RWPE1 (cell line): Measurements from ENCODE around the gene CD2BP2.

Source experiments
- CTCF ChIA-PET: fragments of 350-600 bp; sonication (Branson Sonifier 250); formaldehyde crosslinking; extraction: SDS; loops from one replicate; lab custom pipeline; 2021; lab: Yijun Ruan, JAX
- POLR2A ChIA-PET: fragments of 400-600 bp; formaldehyde crosslinking; extraction: SDS; loops from one replicate; lab custom pipeline; 2020; ENCODE audit warnings: antibody characterized with exemption; ENCODE audit not compliant: low non-redundant PET; lab: Yijun Ruan, JAX
- DNase-seq: peaks from one replicate; pipeline ENCODE4 v3.0.0; 2012; ENCODE audit warnings: low spot score
- H3K27ac ChIP-seq: fragments of 450-650 bp; 2 replicates; pipeline ENCODE4 v1.5.1; 2017
- CTCF ChIP-seq: fragments of 450-650 bp; conservative IDR thresholded peaks from 2 replicates; pipeline ENCODE4 v1.5.1; 2017; ENCODE audit warnings: low read depth, mild to moderate bottlenecking

Gene CD2BP2

DNA sequence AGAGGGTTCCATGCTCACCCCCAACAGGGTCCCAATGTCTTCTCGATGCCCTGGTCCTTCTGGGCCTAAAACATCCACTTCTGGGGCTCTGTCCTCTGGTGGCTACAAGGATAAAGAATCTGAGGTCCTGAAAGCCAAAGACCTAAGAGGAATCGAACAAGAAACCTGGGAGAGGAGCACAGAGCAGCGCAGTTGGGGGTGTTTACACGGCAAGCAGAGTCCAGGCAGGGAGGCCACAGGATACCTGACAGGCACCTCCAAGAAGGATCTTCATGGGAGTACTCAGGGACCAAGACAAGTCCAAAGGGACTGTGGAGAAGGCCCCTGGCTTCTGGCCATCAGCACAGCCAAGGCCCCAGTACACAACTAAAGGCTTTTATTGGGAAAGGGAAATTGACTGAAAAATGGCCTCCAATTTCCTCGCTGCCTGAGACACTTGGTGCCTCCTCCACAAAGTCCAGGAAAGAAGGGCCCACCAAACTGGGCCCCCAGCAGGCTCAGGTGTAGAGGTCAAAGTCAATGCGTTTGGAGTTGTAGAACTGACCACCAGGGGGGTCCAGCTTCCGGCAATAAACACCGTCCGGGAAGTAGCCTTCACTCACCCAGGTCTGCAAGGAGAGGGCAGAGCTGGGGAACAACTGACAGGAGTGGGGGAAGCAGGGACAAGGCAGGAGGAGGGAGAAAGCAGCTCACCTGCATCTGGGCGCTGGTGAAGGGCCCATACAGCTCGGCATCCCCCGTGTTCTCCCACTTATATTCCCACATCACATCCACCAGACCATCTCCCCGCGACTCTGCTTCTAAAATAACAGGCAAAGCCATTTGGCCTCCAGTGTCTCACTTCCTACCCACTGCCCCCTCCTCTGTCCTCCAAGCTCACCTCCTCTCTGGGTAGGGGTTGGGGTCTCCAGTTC is 2.4 kb downstream of the CD2BP2 start:
- ChIA-PET CTCF (interaction anchor here (1.0 kb wide), 1 partner anchor 11 kb away, joined by 4 read pairs; no protein-coding TSS in a partner anchor), POLR2A (interaction anchor here (0.5 kb wide), 1 partner anchor 166 kb away, joined by 6 read pairs; no protein-coding TSS in a partner anchor)
- no peak for DNase-seq
- H3K27ac ChIP-seq, result peak overlapping the region; percentile 95
- no peak for TF ChIP-seq CTCF

DNA sequence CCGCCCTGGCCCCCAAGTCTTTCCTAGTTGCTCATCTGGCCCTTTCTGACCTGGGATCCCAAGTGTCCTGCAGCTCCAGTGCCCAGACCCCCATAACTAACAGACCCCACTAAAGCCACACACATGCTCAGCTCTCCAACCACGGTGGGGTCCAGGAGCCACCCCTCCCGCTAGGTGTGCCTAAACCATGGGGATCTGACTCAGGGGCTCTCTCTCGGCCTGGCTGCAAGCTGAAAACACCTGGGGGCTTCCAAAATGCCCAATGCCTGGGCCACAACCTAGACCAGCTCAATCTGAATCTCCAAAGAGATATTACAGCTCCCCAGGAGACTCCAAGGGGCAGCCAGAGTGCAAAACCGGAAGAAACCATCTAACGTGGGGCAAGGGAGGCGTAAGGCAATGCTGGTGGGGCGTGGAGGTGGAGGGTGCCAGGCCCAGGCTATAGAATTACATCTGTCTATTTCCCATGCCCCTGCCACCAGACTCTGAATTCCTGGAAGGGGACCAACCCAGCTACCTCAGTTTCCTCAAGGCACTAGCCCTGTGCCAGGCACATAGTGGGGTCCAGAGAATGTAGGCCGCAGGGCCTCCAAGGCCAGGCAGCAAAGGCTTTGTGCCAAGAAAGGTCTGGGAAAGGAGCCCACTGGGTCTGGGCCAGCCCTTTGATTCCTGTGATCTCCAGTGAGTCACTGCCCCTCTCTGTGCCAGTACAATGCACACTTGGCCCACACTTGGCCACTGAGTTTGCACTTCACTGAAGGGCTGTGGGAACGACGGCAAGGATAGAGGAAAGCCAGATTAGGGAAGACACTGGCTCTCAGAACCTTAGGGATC is 3.3 kb downstream of the CD2BP2 start:
- TF ChIP-seq CTCF, result no peak
- CTCF ChIA-PET, result interaction anchor here (0.6 kb wide), 1 partner anchor 51 kb away, joined by 3 read pairs; no protein-coding TSS in a partner anchor
- peak overlapping the region; percentile 95 for H3K27ac ChIP-seq
- no peak for DNase-seq
- POLR2A ChIA-PET, result no interaction called here

DNA sequence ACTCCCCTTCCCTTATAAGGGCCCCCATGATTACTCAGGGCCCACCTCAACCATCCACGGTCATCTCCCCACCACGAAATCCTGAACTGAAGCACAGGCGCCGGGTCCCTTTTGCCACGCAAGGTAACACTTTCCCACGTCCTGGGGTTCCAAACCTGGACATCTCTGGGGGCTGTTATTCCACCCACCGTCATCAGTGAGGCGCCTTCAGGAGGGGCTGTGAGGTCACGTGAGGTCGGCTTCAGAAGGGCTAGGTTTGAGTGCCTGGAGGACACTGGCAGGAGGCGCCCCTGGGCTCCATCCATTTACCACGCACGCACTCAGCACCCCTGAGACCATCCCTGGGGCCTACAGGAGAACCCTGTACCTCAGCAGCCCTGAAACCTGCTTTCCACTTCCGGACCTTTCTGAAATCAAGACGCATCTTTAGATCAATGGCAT is 4.1 kb downstream of the CD2BP2 start:
- POLR2A ChIA-PET, result no interaction called here
- DNase-seq, result no peak
- CTCF ChIA-PET, result interaction anchor here (0.6 kb wide), 1 partner anchor 52 kb away, joined by 3 read pairs; no protein-coding TSS in a partner anchor
- TF ChIP-seq CTCF, result no peak
- peak overlapping the region; percentile 95 for H3K27ac ChIP-seq

DNA sequence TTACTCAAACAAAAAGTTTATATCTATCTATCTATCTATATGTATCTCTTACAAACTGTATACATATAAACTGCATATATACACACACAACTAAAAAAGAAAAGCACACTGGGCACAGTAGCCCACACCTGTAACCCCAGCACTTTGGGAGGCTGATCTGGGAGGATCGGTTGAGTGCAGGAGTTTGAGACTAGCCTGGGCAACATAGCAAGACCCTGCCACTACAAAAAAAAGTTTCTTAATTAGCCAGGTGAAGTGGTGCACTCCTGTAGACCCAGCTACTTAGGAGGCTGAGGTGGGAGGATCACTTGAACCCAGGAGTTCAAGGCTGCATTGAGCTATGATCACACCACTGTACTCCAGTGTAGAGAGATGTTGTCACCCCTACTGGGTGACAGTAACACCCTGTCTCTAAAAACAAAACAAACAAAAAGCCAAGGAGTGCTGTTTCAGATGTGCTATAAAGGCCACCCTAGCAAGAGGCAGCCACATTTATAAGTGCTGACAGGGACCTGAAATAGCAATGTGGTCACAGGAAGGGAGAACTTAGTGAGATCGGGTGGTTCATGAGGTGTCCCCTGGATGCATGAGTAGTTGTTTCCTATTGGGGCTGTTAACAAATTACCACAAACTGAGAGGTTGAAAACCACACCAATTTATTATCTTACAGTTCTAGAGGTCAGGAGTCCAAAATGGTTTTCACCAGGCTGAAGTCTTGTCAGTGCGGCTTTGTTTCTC is 4.8 kb downstream of the CD2BP2 start:
- ChIA-PET POLR2A (no interaction called here), CTCF (no interaction called here)

DNA sequence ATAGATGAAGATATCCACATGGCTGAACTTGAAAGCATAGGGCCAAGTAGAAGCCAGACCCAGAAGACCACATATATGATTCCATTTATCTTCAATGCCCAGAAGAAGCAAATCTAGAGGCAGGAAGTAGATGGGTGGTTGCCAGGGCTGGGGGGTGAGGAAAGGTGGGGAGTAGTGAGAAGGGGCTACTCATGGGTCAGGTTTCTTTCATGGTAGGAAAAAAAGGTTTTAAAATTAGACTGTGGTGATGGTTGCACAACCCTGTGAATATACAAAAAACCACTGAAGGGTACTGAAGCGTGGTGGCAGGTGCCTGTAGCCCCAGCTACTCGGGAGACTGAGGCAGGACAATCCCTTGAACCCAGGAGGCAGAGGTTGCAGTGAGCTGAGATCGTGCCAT is 5.4 kb downstream of the CD2BP2 start:
- no peak for TF ChIP-seq CTCF
- no peak for DNase-seq
- ChIA-PET POLR2A (no interaction called here), CTCF (no interaction called here)
- no peak overlapping the region for H3K27ac ChIP-seq

More for the DNA sequence above, 4.8 kb downstream of the CD2BP2 start:
- no peak for DNase-seq
- no peak for TF ChIP-seq CTCF
- no peak overlapping the region; the same call in 1 of the 2 replicates for H3K27ac ChIP-seq
